CD14-positive monocyte (primary cell): ENCODE data around the gene HDAC4. TPM values are rescaled to one million over a fixed set of nuclear protein-coding genes. Genes with fewer than 3 reads are reported as not detected.
A peak's percentile ranks its signal among the peaks of the same experiment; 100 is the strongest.

Source experiments
- DNase-seq, 3 donors: peaks; one replicate each; pipeline ENCODE4 v3.0.0-alpha.2; 2011 to 2022
- H2AFZ ChIP-seq: 2 replicates; pipeline ENCODE4 v1.6.0; 2012; ENCODE audit warnings: mild to moderate bottlenecking, low read depth, low read length, inconsistent platforms; ENCODE audit not compliant: insufficient read depth, poor library complexity, severe bottlenecking
- H3K27ac ChIP-seq, 2 donors: 1 replicate in 1 of 2; 2 replicates in 1 of 2; pipeline ENCODE4 v1.5.1; 2012 to 2013; ENCODE audit warnings: low read length in 2 of 2, control low read depth in 1 of 2, inconsistent platforms in 1 of 2, low read depth in 1 of 2, mild to moderate bottlenecking in 1 of 2
- H3K27me3 ChIP-seq, 2 donors: one replicate each; pipeline versions ENCODE4 v1.6.0 to v1.6.1; 2011 to 2013; ENCODE audit warnings: low read length in 2 of 2; ENCODE audit not compliant: control insufficient read depth in 2 of 2, insufficient read depth in 2 of 2
- H3K36me3 ChIP-seq, 2 donors: replicated peaks in 1 of 2; 1 replicate in 1 of 2; 2 replicates in 1 of 2; pipeline versions ENCODE4 v1.5.1 to v1.6.1; 2012 to 2013; ENCODE audit warnings: low read length in 2 of 2, control low read depth in 1 of 2, inconsistent platforms in 1 of 2, mild to moderate bottlenecking in 1 of 2; ENCODE audit not compliant: insufficient read depth in 2 of 2, control insufficient read depth in 1 of 2
- H3K4me1 ChIP-seq, 2 donors: 1 replicate in 1 of 2; 2 replicates in 1 of 2; pipeline versions ENCODE4 v1.5.1 to v1.6.1; 2012 to 2013; ENCODE audit warnings: low read length in 2 of 2, control low read depth in 1 of 2, inconsistent platforms in 1 of 2, mild to moderate bottlenecking in 1 of 2, moderate library complexity in 1 of 2; ENCODE audit not compliant: insufficient read depth in 2 of 2, control insufficient read depth in 1 of 2
- H3K4me2 ChIP-seq: replicated peaks from 2 replicates; pipeline ENCODE3; 2012; ENCODE audit warnings: low read length, moderate library complexity, mild to moderate bottlenecking; ENCODE audit not compliant: poor library complexity, severe bottlenecking; ENCODE audit errors: extremely low read depth
- H3K4me3 ChIP-seq, 3 experiments: fragments of 200-600 bp in 1 of 3; sonication (generic) in 1 of 3; replicated peaks in 1 of 3; 1 replicate in 2 of 3; 2 replicates in 1 of 3; pipeline ENCODE4 v1.5.1; 2011 to 2013; ENCODE audit warnings: low read length in 3 of 3, mild to moderate bottlenecking in 3 of 3, control low read depth in 2 of 3, low read depth in 2 of 3, inconsistent platforms in 1 of 3, moderate library complexity in 1 of 3
- H3K79me2 ChIP-seq: 2 replicates; pipeline ENCODE4 v1.6.0; 2012; ENCODE audit warnings: mild to moderate bottlenecking, control low read depth, inconsistent platforms, low read length, moderate library complexity; ENCODE audit not compliant: insufficient read depth
- H3K9ac ChIP-seq: 2 replicates; pipeline ENCODE4 v1.6.0; 2017; ENCODE audit warnings: low read length, mild to moderate bottlenecking; ENCODE audit not compliant: insufficient read depth, poor library complexity, severe bottlenecking
- H3K9me3 ChIP-seq, 2 donors: replicated peaks in 1 of 2; 1 replicate in 1 of 2; 2 replicates in 1 of 2; pipeline versions ENCODE4 v1.5.1 to v1.6.1; 2012 to 2013; ENCODE audit warnings: low read length in 2 of 2, control low read depth in 1 of 2; ENCODE audit not compliant: control insufficient read depth in 1 of 2, insufficient read depth in 1 of 2
- H4K20me1 ChIP-seq: 2 replicates; pipeline ENCODE4 v1.6.0; 2012; ENCODE audit warnings: mild to moderate bottlenecking, low read length, control low read depth, moderate library complexity; ENCODE audit not compliant: insufficient read depth
- H3K27ac Mint-ChIP-seq, 7 donors: one replicate each; pipeline ENCODE4 v1.8.0; 2020; ENCODE audit warnings: mild to moderate bottlenecking in 7 of 7, mixed read lengths in 7 of 7, moderate library complexity in 6 of 7, inconsistent platforms in 2 of 7
- H3K27me3 Mint-ChIP-seq, 3 donors: one replicate each; pipeline ENCODE4 v1.8.0; 2021 to 2022; ENCODE audit warnings: low read depth in 3 of 3, mild to moderate bottlenecking in 3 of 3, mixed read lengths in 3 of 3, moderate library complexity in 3 of 3, inconsistent platforms in 1 of 3
- H3K36me3 Mint-ChIP-seq, 2 donors: one replicate each; pipeline ENCODE4 v1.8.0; 2020; ENCODE audit warnings: mixed read lengths in 2 of 2, inconsistent platforms in 1 of 2, mild to moderate bottlenecking in 1 of 2
- H3K4me1 Mint-ChIP-seq: one replicate; pipeline ENCODE4 v1.8.0; 2020; ENCODE audit warnings: mild to moderate bottlenecking, mixed read lengths
- H3K4me3 Mint-ChIP-seq, 2 donors: one replicate each; pipeline ENCODE4 v1.8.0; 2020; ENCODE audit warnings: mild to moderate bottlenecking in 2 of 2, mixed read lengths in 2 of 2, moderate library complexity in 1 of 2
- H3K9me3 Mint-ChIP-seq, 7 donors: one replicate each; pipeline ENCODE4 v1.8.0; 2020 to 2022; ENCODE audit warnings: mixed read lengths in 7 of 7, mild to moderate bottlenecking in 6 of 7, moderate library complexity in 6 of 7, inconsistent platforms in 2 of 7
- CTCF ChIP-seq: fragments of 200-600 bp; IDR thresholded peaks from one replicate; pipeline ENCODE4 v1.8.0; 2022; ENCODE audit warnings: antibody characterized with exemption, mild to moderate bottlenecking
- WGBS: methylation state at CpG from one replicate; pipeline ENCODE4 v1.1.5; 2013; ENCODE audit warnings: missing lambda C conversion rate; ENCODE audit not compliant: insufficient coverage; 5-methylcytosine and 5-hydroxymethylcytosine counted together
- intact Hi-C, 2 donors: fragments of 100-400 bp; cut with micrococcal nuclease; formaldehyde crosslinking; loops; one replicate each; pipeline versions ENCODE4 v1.15.0 to v1.15.1; 2023
- polyA plus RNA-seq, 3 donors: library from polyadenylated mRNA; depleted of rRNA in 1 of 3; unstranded in 2 of 3; stranded (reverse) in 1 of 3; fragments of 300-500 nt in 2 of 3; fragments of >200 nt in 1 of 3; fragmentation: Illumina TruSeq in 2 of 3; gene quantifications; 1 replicate in 2 of 3; 2 replicates in 1 of 3; pipeline ENCODE4 v1.2.3, GENCODE V29; 2012 to 2021

The HDAC4 gene
- polyA plus RNA-seq, 3 donors, result 3.3 to 23.0 (median 4.5) TPM

GRCh38 chr2:239136203-239136602, 264.6 kb downstream of the HDAC4 start:
- no peaks in the 10 kb centered on the region for H3K9me3 ChIP-seq
- Mint-ChIP-seq H3K9me3 (peaks cover 0 to 3% (median 0%) of the 10 kb centered on the region in 7 donors), H3K36me3 (peaks cover 94 to 99% of the 10 kb centered on the region in 2 donors), H3K4me3 (no peak overlapping the region), H3K27me3 (peaks cover 0 to 3% (median 0%) of the 10 kb centered on the region in 3 donors), H3K27ac (peak overlapping the region in 2 of 7 donors; percentile 12 to 15), H3K4me1 (no peaks in the 10 kb centered on the region)
- H3K27ac ChIP-seq, result no peak overlapping the region
- 100% methylated on average over 3 of the region's 3 CpGs for WGBS
- H3K4me2 ChIP-seq, result no peak overlapping the region
- H3K4me3 ChIP-seq, result no peak overlapping the region
- H3K79me2 ChIP-seq, result peaks cover 9% of the 10 kb centered on the region
- DNase-seq, result no peak
- no peak for TF ChIP-seq CTCF
- H3K9ac ChIP-seq, result no peak overlapping the region
- peaks cover 100% of the 10 kb centered on the region in 2 donors for H3K36me3 ChIP-seq
- intact Hi-C loops, result no loop called here
- no peaks in the 10 kb centered on the region for H3K27me3 ChIP-seq
- peaks cover 70% of the 10 kb centered on the region for H4K20me1 ChIP-seq
- no peaks in the 10 kb centered on the region for H3K4me1 ChIP-seq
- no peak overlapping the region for H2AFZ ChIP-seq

- Histone ChIP-seq H3K4me3 (no peak overlapping the region), H3K27me3 (no peaks in the 10 kb centered on the region), H4K20me1 (peaks cover 71% of the 10 kb centered on the region), H3K36me3 (peaks cover 100% of the 10 kb centered on the region in 2 donors), H3K4me2 (no peak overlapping the region), H3K79me2 (peaks cover 9% of the 10 kb centered on the region), H3K4me1 (no peaks in the 10 kb centered on the region), H3K9me3 (no peaks in the 10 kb centered on the region), H3K27ac (no peak overlapping the region), H3K9ac (no peak overlapping the region), H2AFZ (no peak overlapping the region)
- H3K4me3 Mint-ChIP-seq, result no peak overlapping the region
- peaks cover 95 to 99% of the 10 kb centered on the region in 2 donors for H3K36me3 Mint-ChIP-seq
- H3K4me1 Mint-ChIP-seq, result no peaks in the 10 kb centered on the region
- TF ChIP-seq CTCF, result no peak
- H3K27me3 Mint-ChIP-seq, result peaks cover 0 to 3% (median 0%) of the 10 kb centered on the region in 3 donors
- intact Hi-C loops, result no loop called here
- no peak for DNase-seq
- peak overlapping the region in 2 of 7 donors; percentile 35 to 66 for H3K27ac Mint-ChIP-seq
- H3K9me3 Mint-ChIP-seq, result peaks cover 0 to 3% (median 0%) of the 10 kb centered on the region in 7 donors
- WGBS, result 94% methylated on average over 9 of the region's 10 CpGs
These were observed 265.3 kb downstream of the HDAC4 start for GRCh38 chr2:239135531-239135930.
